Endothelial cell of umbilical vein (primary cell): Measurements from ENCODE around the gene EFNA5. TPM values are rescaled to one million over a fixed set of nuclear protein-coding genes. Genes with fewer than 3 reads are reported as not detected.

ENCODE experiments used
- BruUV-seq: library from RNA; stranded (reverse); fragments of 400-500 nt; replicated peaks from 2 replicates; lab custom pipeline; 2021; lab: Mats Ljungman, UMichigan
- CTCF ChIA-PET: fragments of 300-600, 350-600 bp; sonication (Branson Sonifier 250); formaldehyde crosslinking; loops from one replicate; lab custom pipeline; 2021; ENCODE audit warnings: antibody characterized with exemption, inconsistent platforms; lab: Charles Lee
- POLR2A ChIA-PET: fragments of 300-600, 350-600 bp; sonication (Branson Sonifier 250); formaldehyde crosslinking; loops from one replicate; lab custom pipeline; 2021; ENCODE audit warnings: antibody characterized with exemption, inconsistent platforms; lab: Charles Lee
- DNase-seq: peaks from one replicate; pipeline ENCODE4 v3.0.0-alpha.2; 2011; ENCODE audit warnings: low read depth, low spot score
- FAIRE-seq: peaks from 2 replicates; lab custom pipeline; 2011; peaks lifted over from hg19 to GRCh38; lab: Jason Lieb, UNC
- H2AFZ ChIP-seq: 2 replicates; pipeline ENCODE4 v1.6.0; 2012; ENCODE audit warnings: low read depth, low read length, control low read depth, inconsistent platforms
- H3K27ac ChIP-seq: 2 replicates; pipeline ENCODE4 v1.5.1; 2011; ENCODE audit warnings: low read depth, mild to moderate bottlenecking, control low read depth, low read length, moderate library complexity; ENCODE audit not compliant: insufficient read depth
- H3K27me3 ChIP-seq, 2 experiments: 2 replicates each; pipeline versions ENCODE4 v1.6.0 to v1.6.1; 2011; ENCODE audit warnings: low read length in 2 of 2, mixed read lengths in 1 of 2; ENCODE audit not compliant: control insufficient read depth in 2 of 2, insufficient read depth in 2 of 2
- H3K36me3 ChIP-seq, 2 experiments: 2 replicates in 1 of 2; 3 replicates in 1 of 2; pipeline ENCODE4 v1.5.1; 2011; ENCODE audit warnings: low read length in 2 of 2, mild to moderate bottlenecking in 1 of 2, moderate library complexity in 1 of 2; ENCODE audit not compliant: control insufficient read depth in 2 of 2, insufficient read depth in 2 of 2; ENCODE audit errors: extremely low read depth in 1 of 2
- H3K4me1 ChIP-seq: 3 replicates; pipeline ENCODE4 v1.5.1; 2011; ENCODE audit warnings: mild to moderate bottlenecking, low read length; ENCODE audit not compliant: control insufficient read depth, insufficient read depth; ENCODE audit errors: extremely low read depth
- H3K4me2 ChIP-seq: 2 replicates; pipeline ENCODE4 v1.6.1; 2011; ENCODE audit warnings: low read length, control low read depth, mixed read lengths; ENCODE audit not compliant: insufficient read depth
- H3K4me3 ChIP-seq, 3 experiments: fragments of 200-600 bp in 1 of 3; sonication (generic), shearing (Covaris generic) in 1 of 3; replicated peaks in 1 of 3; 2 replicates each; pipeline ENCODE4 v1.5.1; 2011 to 2016; ENCODE audit warnings: control low read depth in 3 of 3, low read length in 3 of 3, mild to moderate bottlenecking in 2 of 3, inconsistent platforms in 1 of 3, low read depth in 1 of 3, moderate library complexity in 1 of 3; ENCODE audit not compliant: insufficient read depth in 1 of 3
- H3K79me2 ChIP-seq: 2 replicates; pipeline ENCODE4 v1.6.0; 2012; ENCODE audit warnings: low read length, inconsistent platforms; ENCODE audit not compliant: control insufficient read depth, insufficient read depth
- H3K9ac ChIP-seq: replicated peaks from 2 replicates; pipeline ENCODE3; 2011; ENCODE audit warnings: low read length, control low read depth; ENCODE audit not compliant: insufficient read depth; ENCODE audit errors: extremely low read depth
- H3K9me1 ChIP-seq: replicated peaks from 3 replicates; pipeline ENCODE4 v1.6.0; 2011; ENCODE audit warnings: mild to moderate bottlenecking, low read length; ENCODE audit not compliant: control insufficient read depth, insufficient read depth; ENCODE audit errors: extremely low read depth
- H3K9me3 ChIP-seq: replicated peaks from 2 replicates; pipeline ENCODE4 v1.5.1; 2012; ENCODE audit warnings: low read length, inconsistent platforms; ENCODE audit not compliant: control insufficient read depth, insufficient read depth
- H4K20me1 ChIP-seq: replicated peaks from 2 replicates; pipeline ENCODE3; 2011; ENCODE audit warnings: mild to moderate bottlenecking, low read length; ENCODE audit not compliant: control insufficient read depth, insufficient read depth; ENCODE audit errors: extremely low read depth
- CTCF ChIP-seq, 2 donors: IDR thresholded peaks; 1 replicate in 1 of 2; 2 replicates in 1 of 2; pipeline ENCODE4 v1.5.1; 2011; ENCODE audit warnings: low read length in 2 of 2, mild to moderate bottlenecking in 2 of 2, moderate library complexity in 2 of 2, control low read depth in 1 of 2, inconsistent platforms in 1 of 2, low read depth in 1 of 2; ENCODE audit not compliant: insufficient read depth in 1 of 2; ENCODE audit errors: extremely low read depth in 1 of 2
- EZH2 ChIP-seq: IDR thresholded peaks from 2 replicates; pipeline ENCODE4 v1.6.1; 2012; ENCODE audit warnings: borderline replicate concordance, low read depth, mild to moderate bottlenecking, moderate library complexity, low read length, inconsistent platforms; ENCODE audit not compliant: severe bottlenecking
- FOS ChIP-seq: IDR thresholded peaks from 2 replicates; pipeline ENCODE4 v1.6.1; 2011; ENCODE audit warnings: mild to moderate bottlenecking, low read length, moderate library complexity, borderline replicate concordance; ENCODE audit not compliant: insufficient read depth
- GATA2 ChIP-seq: IDR thresholded peaks from 2 replicates; pipeline ENCODE4 v1.7.0; 2011; ENCODE audit warnings: low read depth, mild to moderate bottlenecking, moderate library complexity, mixed read lengths, low read length; ENCODE audit not compliant: insufficient read length, insufficient read depth
- JUN ChIP-seq: IDR thresholded peaks from 2 replicates; pipeline ENCODE4 v1.6.1; 2011; ENCODE audit warnings: borderline replicate concordance, low read depth; ENCODE audit not compliant: insufficient read length, insufficient read depth
- MAX ChIP-seq: IDR thresholded peaks from 2 replicates; pipeline ENCODE4 v1.6.1; 2011; ENCODE audit not compliant: insufficient read depth, insufficient read length
- MYC ChIP-seq: IDR thresholded peaks from one replicate; pipeline ENCODE4 v1.6.1; 2011; ENCODE audit warnings: mild to moderate bottlenecking, low read depth, low read length
- POLR2A ChIP-seq: IDR thresholded peaks from 2 replicates; pipeline ENCODE4 v1.6.1; 2012; ENCODE audit warnings: low read depth, mild to moderate bottlenecking, control low read depth, low read length
- POLR2AphosphoS5 ChIP-seq: IDR thresholded peaks from 2 replicates; pipeline ENCODE4 v1.6.1; 2012; ENCODE audit warnings: low read depth, mild to moderate bottlenecking, control low read depth, low read length, moderate library complexity; ENCODE audit not compliant: insufficient read depth
- dilution Hi-C: fragments of 300-500 bp; cut with MboI; formaldehyde crosslinking; loops from one replicate; pipeline ENCODE4 v1.15.0; 2019; ENCODE audit warnings: low sequenced_read_pairs; ENCODE audit not compliant: extremely low pct_ligation_motif_present
- intact Hi-C: fragments of 100-400 bp; cut with micrococcal nuclease; formaldehyde crosslinking; loops from one replicate; pipeline ENCODE4 v1.10.0; 2022
- polyA plus RNA-seq, 4 experiments: library from polyadenylated mRNA; depleted of rRNA in 3 of 4; stranded (reverse) in 3 of 4; unstranded in 1 of 4; fragments of >200 nt; gene quantifications; 2 replicates each; pipeline versions ENCODE4 v1.2.1 to v1.2.3, GENCODE V29; 2011 to 2012; ENCODE audit warnings: missing spikeins in 1 of 4
- total RNA-seq: library from RNA; stranded (reverse); gene quantifications from 2 replicates; pipeline ENCODE4 v1.2.3, GENCODE V29; 2021

The EFNA5 gene
- total and polyA plus RNA-seq, 2 donors (not counting 3 experiments of a cell fraction or from before 2014, with no cell fraction given) = 13.6 to 22.1 TPM

DNA sequence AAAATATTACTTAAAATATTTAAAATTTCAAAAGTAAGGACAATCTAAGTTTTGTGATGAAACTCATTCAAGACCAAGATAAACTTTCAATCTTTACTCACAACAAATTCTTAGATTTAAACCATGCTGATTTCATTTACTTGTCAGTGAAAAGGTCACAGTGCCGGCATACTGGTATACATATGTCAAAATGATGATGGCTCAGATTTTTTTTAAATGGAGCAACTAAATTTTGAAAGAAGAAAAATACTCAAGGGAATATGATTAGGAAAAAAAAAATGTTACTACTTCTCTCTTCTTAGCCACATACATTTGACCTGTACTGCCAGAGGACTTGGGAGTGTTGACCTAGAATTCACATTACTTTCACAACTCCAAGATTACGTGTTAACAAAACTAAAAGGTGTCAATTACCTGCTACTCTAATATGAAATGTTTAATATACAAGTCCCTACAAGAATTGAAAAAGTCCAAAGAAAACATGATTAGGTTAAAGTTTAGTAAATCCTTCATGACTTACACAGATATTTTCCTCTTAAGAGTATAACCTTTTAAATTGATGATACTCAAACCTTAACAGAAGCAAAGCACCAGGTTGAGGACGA, 4.6 kb downstream of the EFNA5 start:
- no peak overlapping the region for H2AFZ ChIP-seq
- H3K4me2 ChIP-seq = no peak overlapping the region
- no peaks in the 10 kb centered on the region for H3K9me1 ChIP-seq
- FAIRE-seq (no peak), DNase-seq (no peak)
- peaks cover 64% of the 10 kb centered on the region for H3K79me2 ChIP-seq
- no peak overlapping the region for H3K9ac ChIP-seq
- dilution Hi-C loops = no loop called here
- intact Hi-C loops = no loop called here
- POLR2A ChIA-PET = no interaction called here
- CTCF ChIA-PET = interaction anchor here (1.4 kb wide), 1 partner anchor 418 kb away, joined by 3 read pairs; no protein-coding TSS in a partner anchor
- no peaks in the 10 kb centered on the region for H3K9me3 ChIP-seq
- H3K27me3 ChIP-seq = no peaks in the 10 kb centered on the region
- no peak overlapping the region for H3K27ac ChIP-seq
- BruUV-seq = no TSS peak
- no peaks in the 10 kb centered on the region for H3K36me3 ChIP-seq
- H4K20me1 ChIP-seq = no peaks in the 10 kb centered on the region
- no peak overlapping the region for H3K4me3 ChIP-seq
- TF ChIP-seq FOS (no peak), CTCF (IDR thresholded peaks at IDR 0.05; ENCODE audit: extremely low read depth in 1 of 2, insufficient read depth in 1 of 2, low read depth in 1 of 2, low read length in 2 of 2) (no peak), EZH2 (no peak), POLR2AphosphoS5 (no peak), POLR2A (no peak), GATA2 (no peak), MAX (no peak), MYC (no peak), JUN (no peak)
- H3K4me1 ChIP-seq = peaks cover 17% of the 10 kb centered on the region
